Epidermal melanocyte (primary cell): ENCODE data around the gene PDRG1.

Source experiments
- DNase-seq: peaks from one replicate; pipeline ENCODE4 v3.0.0; 2011; ENCODE audit warnings: low spot score; ENCODE audit not compliant: insufficient read length

Gene PDRG1

DNA sequence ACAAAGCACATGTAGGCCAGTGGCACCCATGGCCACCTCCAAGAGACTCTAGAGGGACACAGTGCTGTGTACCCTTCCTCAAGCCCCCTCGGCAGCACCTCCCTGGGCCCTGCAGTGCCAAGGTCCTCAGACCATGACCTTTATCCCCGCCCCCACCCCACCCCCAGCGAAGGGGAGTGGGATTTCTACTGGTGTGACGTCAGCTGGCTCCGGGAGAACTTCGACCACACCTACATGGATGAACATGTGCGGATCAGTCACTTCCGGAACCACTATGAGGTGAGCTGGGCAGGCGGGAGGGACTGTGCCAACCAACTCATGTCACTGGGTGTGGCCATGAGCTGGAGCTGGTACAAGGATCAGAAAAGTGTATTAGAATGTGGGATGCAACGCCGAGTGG lies 43.4 kb downstream of the PDRG1 start:
- no peak for DNase-seq

DNA sequence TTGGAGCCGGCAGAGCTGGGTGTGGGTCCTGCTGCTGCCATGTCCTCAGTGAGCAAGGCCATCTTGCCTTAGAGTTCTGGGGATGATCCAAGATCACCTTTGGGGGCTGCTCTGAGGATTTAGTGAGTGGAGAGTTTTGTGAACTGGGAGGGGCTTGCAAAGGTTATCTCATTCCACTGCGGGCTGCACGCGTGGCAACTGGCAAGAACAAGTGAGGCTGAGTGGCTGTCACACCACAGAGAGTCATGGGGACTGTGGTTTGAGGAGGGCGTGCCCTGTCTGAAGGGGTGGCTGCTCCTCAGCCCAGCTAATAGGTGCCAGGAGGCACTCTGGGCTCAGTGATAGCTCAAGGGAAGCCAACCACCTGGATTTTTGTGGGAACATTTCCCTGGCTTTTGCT lies 43.8 kb downstream of the PDRG1 start:
- DNase-seq: no peak

DNA sequence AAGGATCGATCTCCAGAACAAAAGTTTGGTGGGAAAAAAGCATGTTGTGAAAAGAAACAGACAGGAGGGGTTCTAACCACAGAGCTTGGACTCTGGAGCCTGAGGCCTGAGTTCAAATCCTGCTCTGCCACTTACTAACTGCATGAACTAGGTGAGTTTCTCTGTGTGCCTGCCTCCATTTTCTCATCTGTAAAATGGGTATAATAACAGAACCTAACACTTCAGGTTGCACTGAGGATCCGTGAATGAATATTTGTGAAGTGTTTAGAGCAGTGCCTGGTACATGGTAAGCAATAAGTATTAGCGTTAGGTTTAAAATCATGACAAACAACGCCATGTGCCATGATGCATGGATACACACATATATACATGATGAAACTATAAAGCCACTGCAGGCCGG lies 44.8 kb downstream of the PDRG1 start:
- no peak for DNase-seq

DNA sequence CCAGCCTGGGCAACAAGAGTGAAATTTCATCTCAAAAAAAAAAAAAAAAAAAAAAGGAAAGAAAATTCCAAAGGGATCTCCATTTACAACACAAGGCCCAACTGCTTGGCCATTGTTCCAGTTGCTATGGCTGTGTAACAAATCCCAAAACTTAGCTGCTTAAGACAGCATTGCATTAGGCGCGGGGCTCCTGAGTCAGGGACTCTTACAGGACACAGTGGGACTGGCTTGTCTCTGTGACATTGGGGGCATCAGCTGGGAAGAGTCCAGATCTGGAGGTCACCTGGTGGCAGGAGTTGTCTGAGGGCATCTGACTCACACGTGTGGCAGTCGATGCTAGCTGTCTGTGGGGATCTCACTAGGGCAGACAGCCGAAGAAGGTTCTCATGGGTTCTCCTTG lies 45.8 kb downstream of the PDRG1 start:
- DNase-seq: no peak

DNA sequence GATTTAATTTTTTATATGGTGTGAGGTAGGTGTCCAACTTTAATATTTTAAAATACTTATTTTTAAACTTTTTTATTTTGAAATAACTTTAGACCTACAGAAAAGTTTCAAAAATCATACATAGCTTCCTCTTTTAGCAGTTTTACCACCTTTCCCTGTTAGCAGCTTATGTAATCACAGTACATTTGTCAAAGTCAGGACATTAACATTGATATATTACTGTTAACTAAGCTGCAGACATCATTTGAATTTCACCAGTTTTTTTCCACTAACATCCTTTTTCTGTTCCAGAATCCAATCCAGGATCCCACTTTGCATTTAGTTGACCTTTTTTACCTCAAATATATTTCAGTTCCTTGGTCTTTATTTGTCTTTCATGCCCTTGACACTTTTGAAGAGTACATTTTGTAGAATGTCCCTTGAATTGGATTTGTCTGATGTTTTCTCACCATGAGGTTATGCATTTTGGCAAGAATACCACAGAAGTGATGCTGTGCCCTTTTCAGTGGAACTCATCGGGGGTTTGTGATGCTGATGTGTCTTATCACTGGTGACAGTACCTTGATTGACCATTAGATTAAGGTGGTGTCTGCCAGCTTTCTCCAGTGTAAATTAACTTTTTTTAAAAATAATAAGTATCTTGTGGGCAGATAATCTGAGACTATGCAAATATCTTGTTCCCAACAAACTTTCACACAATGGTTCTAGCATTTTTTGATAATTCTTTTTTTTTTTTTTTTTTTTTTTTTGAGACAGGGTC lies 48.0 kb downstream of the PDRG1 start:
- DNase-seq: no peak

DNA sequence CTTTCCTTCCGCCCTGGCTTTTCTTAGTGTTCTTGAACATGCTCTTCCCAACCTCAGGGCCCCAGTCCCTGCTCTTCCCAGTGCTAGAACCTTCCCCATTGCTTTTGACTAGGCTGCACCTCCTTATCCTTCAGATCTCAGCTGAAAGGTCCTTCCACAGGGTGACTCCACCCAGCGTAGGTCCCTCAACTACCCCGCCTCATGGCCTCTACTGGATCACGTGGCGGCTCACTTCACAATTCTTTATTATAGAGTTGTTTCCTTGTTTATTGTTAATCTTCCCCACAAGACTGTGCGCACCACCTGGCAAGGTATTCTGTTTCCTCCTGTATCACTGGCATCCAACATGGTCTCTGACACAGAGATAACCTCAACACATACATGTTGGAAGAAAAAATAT lies 50.2 kb downstream of the PDRG1 start:
- DNase-seq: no peak

DNA sequence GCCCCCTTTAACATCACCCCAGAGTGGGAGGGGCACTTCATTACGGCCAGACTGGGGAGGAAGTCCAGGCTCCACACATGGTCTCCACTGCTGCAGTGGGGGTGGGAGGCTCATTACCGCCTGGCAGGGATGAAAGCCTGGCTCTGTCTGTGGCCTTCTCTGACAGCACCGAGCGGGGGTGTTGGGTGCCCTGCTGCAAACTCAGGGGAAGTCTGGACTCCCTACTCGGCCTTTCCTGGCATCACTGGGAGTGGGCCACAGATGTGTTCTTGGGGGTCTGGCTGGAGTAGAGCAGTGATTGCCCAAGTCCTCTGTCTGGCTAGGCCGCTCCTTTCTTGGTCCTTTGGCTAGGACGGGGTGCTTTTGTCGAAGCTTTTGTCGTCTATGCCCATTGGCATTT lies 54.3 kb downstream of the PDRG1 start:
- DNase-seq: no peak

DNA sequence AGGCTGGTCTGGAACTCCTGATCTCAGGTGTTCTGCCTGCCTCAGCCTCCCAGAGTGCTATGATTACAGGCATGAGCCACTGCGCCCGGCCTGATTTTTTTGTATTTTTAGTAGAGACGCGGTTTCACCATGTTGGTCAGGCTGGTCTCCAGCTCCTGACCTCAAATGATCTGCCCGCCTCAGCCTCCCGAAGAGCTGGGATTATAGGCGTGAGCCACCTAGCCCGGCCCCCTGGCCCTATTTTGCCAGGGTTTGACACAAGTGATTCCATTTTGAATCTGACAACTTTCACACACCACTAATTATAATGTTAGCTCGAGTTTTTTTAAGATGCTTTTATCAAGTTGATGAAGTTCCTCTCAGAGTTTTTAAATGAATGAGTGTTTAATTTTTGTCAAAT lies 55.8 kb downstream of the PDRG1 start:
- no peak for DNase-seq

DNA sequence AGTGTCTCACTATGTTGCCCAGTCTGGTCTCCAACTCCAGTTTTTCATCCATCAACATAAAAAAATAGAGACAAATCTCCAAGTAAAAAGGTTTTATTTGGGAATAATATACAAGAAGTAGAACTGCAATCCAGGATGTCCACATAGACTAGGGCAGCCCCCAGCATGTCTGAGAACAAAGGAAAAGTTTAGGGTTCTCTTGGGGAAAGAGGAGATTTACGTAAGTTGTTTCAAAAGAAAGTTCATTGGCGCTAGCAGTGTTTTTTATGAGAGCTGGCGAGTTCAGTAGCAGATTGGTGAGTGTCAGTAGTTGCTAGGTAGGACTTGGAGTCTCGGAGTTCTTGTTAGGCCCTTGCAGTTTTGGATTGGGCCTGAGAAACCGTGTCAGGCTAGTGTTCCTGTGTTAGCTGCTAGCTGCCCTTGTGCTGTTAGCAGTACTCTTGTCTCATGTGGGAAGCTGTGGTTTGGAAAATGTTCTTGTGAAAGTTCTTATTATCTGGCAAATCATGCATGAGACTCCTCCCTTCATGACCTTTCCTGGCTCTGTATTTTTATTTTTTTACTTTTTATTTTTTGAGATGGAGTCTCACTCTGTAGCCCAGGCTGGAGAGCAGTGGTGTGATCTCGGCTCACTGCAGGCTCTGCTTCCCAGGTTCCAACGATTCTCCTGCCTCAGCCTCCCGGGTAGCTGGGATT lies 56.7 kb downstream of the PDRG1 start:
- peak; percentile 65 for DNase-seq
